GM21526 (cell line): ENCODE results near the gene TMEM184C.

ENCODE experiments used
- ATAC-seq: cut with Tn5 transposase; IDR thresholded peaks from one replicate; pipeline ENCODE4 v1.9.1; 2021; ENCODE audit warnings: moderate library complexity; ENCODE audit not compliant: unreplicated experiment, low FRiP score

The TMEM184C gene

DNA sequence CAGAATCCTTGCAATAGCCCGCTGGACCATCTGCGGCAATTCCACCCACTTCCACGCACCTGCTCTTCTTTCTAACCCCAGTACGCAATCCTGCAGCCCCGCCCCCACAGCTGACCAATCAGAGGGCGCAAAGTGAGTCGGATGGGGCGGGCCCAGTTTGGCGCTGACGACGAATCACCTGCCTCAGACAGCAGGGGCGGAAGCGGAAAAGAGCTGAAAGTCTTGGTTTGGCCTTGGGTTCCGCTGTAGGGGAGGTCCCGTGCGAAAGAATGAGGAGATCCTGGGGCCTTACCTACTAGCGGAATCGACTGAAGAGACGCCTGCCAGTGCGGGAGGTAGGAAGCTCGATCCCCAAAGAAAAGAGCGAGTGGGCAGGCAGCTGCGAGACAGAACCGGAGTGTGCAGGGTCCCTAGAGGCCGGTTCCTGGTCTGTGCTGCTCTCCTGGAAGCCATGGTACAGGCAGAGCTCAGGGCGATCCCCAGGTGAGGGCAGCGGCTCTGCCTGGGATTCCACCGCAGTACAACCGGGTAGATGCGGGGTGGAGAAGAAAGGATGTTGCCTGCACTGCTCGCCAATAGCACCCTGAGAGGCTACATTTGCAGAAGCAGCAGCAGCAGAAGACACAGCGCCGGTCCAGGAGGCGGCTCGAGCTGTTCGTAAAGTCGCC, at the start of gene TMEM184C:
Gene TMEM184C (plus strand): TSS at position 225 of the 668 bp plus-strand sequence. CDS start 560 bp downstream, outside the sequence.
- ATAC-seq = peak; percentile 99

- no peak for ATAC-seq
Observed at GRCh38 chr4:147570616-147571015, 46.6 kb upstream of the TMEM184C start.

DNA sequence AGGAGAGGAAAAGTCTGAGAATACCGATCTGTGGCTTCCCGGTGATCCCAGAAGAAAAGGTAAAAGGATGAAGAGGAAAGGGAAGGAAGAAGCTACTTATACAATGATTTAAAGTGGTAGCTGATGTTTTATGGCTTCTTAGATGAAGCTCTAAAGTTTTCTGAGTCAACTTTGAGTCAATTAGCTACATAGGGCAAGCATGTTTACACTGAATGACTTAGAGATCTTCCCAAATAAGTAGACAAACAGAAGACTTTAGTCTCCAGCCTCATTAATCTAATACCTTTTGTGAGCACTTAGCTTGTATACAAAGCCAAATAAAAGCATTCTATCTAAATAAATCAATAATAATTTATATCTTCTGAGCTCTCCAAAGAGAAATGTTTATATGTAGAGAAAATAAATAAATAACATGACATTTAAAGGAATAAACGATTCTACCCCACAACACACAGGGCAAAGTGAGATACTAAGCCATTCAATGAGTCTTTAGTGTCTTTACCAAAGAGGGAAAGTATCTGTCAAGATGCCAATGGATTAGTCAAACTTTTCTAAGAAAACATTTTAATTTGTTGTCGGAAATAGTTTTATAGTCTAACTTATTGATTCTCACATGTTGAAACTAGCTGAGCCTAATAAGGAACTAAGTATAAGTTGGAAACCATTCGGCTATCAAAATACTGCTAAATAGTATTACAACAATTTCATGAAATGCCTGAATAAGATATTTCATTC, 46.0 kb upstream of the TMEM184C start:
- ATAC-seq = no peak

DNA sequence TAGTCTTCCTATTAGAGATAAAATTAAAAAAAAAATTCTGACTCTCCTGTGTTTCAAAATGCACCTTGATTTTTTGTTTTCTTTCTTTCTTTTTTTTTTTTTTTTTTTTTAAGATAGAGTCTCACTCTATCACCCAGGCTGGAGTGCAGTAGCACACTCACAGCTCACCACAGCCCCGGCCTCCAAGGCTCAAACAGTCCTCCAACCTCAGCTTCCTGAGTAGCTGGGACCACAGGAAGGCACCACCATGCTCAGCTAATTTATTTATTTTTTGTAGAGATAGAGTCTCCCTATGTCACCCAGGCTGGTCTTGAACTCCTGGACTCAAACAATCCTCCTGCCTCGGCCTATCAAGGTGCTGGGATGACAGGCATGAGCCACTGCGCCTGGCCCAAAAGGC, 41.1 kb upstream of the TMEM184C start:
- ATAC-seq = no peak

- no peak for ATAC-seq
Observed at GRCh38 chr4:147578051-147578476, 39.1 kb upstream of the TMEM184C start.

GRCh38 chr4:147578593-147578992, 38.6 kb upstream of the TMEM184C start:
- ATAC-seq = no peak

GRCh38 chr4:147580396-147580795, 36.8 kb upstream of the TMEM184C start:
- no peak for ATAC-seq

DNA sequence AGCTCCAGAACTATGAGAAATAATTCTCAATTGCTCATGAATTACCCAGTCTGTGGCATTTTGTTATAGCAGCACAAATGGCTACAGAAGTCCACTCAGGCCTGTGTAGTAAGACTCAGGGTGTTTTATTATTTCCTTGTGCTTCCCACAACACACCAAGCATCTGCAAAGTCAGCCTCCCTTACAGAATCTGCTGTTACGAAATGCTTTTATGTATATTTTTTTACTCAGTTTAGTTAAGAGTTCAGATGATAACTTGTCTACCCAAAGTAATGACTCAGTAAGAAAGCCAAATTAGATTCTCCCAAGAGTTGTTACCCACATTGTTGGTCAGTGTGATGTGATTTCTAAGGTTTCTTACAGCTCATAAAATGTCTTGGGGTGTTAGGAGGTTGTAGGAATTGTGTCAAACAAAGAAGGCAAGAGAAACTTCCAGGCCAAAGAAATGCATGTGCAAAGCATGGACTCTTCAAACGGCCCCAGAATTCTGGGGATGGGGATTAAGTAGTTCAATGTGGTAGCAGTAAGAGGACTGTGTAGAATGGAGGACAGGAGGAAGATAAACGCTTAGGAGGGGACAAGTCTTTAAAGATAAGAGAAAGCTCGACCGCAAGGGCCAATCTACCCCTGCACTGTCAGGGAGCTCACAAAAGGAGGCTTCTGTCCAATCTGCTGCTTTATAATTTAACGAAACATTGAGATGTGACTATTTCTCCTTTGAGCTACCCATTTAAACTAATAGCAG, 35.4 kb upstream of the TMEM184C start:
- no peak for ATAC-seq

DNA sequence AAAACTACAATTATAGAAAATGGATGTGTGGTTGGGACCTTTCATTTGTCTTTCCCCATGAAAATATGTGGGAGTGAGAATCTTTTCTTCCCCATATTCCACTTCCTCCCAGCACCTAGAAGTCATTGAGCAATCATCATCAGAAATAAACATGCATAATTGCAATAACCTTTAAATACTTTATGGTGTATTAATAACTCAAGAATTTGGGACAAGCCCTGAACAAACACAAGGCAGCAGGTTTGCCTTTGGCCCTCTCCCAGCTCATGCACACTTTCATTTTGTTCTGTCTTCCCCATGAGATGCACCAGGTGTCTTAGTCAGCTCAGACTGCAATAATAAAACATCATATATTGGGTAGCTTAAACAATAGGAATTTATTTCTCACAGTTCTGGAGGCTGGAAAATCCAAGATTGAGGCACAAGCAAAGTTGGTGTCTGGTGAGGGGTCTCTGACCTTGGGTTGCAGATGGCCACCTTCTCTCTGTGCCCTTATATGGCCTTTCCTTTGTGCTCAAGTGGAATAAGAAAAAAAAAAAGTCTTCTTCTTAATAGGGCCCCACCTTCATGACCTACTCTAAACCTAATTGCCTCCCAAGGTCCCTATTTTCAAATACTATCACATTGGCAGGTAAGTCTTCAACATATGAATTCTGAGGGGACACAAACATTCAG, 34.7 kb upstream of the TMEM184C start:
- ATAC-seq = no peak

GRCh38 chr4:147583876-147584275, 33.3 kb upstream of the TMEM184C start:
- no peak for ATAC-seq

DNA sequence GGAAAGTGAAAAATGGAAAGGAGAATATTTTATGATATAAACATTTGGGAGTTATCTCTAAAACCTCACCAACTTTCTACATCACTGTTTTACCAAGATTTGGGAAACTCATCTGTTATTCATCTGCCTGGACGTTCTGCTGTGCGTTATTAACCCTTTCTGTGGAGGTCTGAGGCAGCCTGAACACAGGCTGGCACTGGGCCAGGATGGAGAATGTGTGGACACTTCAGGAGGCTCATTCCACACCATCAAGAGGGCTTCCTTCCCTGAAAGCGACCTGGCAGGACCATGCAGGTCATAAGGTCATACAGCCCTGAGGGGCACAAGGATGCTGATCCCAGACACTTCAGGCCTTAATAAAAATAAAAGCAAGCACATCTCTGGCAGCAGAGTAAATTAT, 31.2 kb upstream of the TMEM184C start:
- no peak for ATAC-seq

DNA sequence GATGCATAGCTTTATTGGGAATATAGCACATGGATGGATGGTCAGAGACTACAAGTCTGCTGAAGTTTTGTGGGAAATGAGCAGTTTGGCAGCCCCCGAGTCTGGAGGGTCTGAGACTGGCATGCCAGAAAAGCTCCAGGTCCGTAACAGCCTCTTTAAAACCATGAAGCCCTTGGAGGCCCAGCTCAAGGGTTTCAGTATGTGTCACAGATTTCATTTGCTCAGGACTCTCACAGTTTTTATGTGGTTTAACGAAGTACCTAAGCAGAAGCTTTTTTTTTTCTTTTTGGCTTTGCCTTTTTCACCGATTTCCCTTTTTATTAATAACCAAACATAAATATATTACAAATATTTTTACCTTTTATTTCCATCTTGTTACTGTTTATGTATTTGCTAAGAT, 30.6 kb upstream of the TMEM184C start:
- peak; percentile 86 for ATAC-seq

GRCh38 chr4:147587041-147587440, 30.2 kb upstream of the TMEM184C start:
- ATAC-seq = no peak

GRCh38 chr4:147589586-147589985, 27.6 kb upstream of the TMEM184C start:
- ATAC-seq = no peak

DNA sequence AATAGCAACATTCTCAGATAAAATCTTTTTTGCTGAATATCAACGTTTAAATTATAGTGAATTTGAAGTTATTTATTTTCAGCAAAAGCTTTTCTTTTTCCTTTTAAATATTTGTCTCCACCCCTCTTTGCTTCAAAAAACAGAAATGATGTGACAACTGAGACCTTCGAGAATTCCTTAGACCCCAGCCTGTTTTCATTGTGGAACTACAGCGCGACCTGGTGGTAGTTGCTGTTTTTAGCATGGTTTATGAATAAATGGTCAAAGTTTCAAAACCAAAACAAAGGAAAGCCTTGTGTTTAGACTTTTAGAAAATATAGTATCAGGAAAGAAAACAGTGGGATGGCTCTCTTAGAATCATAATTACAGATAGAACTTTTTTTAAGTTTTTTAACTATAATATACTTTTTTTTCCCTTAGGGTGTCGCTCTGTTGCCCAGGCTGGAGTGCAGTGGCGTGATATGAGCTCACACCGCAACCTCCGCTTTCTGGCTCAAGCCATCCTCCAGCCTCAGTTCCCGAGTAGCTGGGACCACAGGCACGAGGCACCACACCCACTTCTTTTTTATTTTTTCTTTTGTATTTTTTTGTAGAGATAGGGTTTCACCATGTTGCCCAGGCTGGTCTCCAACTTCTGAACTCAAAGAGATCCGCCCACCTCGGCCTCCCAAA, 26.8 kb upstream of the TMEM184C start:
- no peak for ATAC-seq

- ATAC-seq = no peak
Observed at GRCh38 chr4:147591106-147591505, 26.1 kb upstream of the TMEM184C start.

DNA sequence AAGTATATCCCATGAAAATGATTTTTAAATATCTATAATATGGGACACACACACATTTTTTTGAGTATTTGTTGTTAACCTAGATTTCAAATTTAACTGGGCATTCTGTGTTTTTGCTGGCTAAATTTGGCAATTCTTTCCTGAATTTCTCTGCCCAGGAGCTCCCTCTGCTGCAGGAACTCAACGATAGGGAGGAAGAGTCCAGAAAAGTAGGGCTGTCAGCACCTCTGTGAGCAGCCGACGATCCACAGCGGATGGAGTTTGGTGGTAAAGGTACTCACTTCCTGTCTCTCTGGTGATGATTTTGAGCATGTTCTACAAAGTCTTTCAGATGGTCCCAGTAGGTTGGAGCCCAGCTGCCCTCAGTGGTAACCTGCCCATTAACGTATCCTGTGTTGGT, 23.1 kb upstream of the TMEM184C start:
- ATAC-seq = no peak

DNA sequence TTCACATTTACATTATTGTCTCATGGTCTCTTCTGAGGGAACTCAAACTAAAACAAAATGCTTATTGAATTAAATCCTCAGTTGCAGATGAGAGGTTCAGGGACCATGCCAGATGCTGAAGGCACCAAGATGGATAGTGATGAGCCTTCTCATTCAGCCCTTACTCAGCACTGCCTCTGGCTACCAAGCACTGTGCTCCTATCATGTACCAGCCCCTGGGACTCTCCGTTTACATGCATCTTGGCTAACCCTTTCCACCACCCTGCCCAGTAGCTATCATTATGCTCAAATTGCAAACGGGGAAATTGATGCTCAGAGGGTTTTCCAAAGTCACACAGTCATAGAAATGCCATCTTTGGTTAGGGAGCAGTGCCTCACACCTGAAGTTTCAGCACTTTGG, 22.6 kb upstream of the TMEM184C start:
- no peak for ATAC-seq

DNA sequence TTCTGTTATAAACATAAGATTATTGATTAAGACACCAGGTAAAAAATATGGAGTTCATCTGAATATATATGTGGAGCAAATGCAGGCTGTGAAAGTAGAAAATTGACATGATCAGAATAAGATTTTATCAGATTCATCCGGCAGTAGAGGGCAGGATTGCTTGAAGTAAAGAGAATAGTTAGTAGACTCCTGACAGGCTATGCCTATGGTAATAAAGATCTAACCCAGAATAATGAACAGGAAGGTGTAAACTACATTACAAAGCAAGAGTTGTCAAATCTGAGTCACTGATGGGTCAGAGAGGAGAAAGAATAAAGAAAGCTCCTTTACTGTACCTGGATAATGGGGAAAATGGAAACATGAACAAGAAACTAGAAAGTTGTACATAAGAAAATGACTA, 20.8 kb upstream of the TMEM184C start:
- ATAC-seq = no peak

- ATAC-seq = no peak
Observed at GRCh38 chr4:147596981-147597380, 20.2 kb upstream of the TMEM184C start.
